ENCODE data around the gene GALNT9. TPM values are rescaled to one million over a fixed set of nuclear protein-coding genes. Genes with fewer than 3 reads are reported as not detected.

GALNT9 gene
- total and polyA plus RNA-seq, 9 donors: 0.12 to 21.9 (median 1.3) TPM; not detected in 1

- Histone ChIP-seq H3K27me3 (no peaks in the 10 kb centered on the region), H3K27ac (no peak overlapping the region), H3K4me1 (ENCODE audit: insufficient read depth) (no peaks in the 10 kb centered on the region), H3K9me3 (no peaks in the 10 kb centered on the region), H3K36me3 (no peaks in the 10 kb centered on the region), H3K4me3 (no peak overlapping the region)
- intact Hi-C loops (cut with DNase I): no loop called here
- DNase-seq: no peak
- no peak for TF ChIP-seq CTCF (IDR thresholded peaks at IDR 0.05)
- TF ChIP-seq EP300 (IDR thresholded peaks at IDR 0.05): no peak
- TF ChIP-seq POLR2A (IDR thresholded peaks at IDR 0.05): no peak
- WGBS, 3 donors: 80 to 86% (median 85%) methylated on average over 20 of the region's 20 CpGs
Measured at GRCh38 chr12:132338311-132338710, 8.9 kb upstream of the GALNT9 start.

DNA sequence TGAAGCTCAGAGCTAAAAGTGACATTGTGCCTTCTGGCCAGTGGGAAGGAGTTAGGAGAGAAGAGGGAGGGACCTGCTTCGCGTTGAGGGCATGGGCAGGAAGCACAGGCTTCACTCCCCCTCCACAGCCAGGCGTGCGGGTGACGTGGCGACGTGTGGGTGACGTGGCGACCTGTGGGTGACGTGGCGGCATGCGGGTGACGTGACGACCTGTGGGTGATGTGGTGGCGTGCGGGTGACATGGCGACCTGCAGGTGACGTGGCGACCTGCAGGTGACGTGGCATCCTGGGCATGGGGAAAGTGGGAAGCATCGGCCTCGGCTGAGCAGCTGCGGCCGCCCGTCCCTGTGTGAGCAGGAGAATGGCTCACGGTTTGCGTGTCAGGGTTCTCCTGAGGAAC lies 8.2 kb upstream of the GALNT9 start:
- 85 to 87% (median 86%) methylated on average over 27 of the region's 27 CpGs for WGBS, 3 donors
- no peaks in the 10 kb centered on the region for H3K36me3 ChIP-seq
- intact Hi-C loops (cut with DNase I): no loop called here
- H3K4me1 ChIP-seq (ENCODE audit: insufficient read depth): no peaks in the 10 kb centered on the region
- no peaks in the 10 kb centered on the region for H3K27me3 ChIP-seq
- TF ChIP-seq EP300 (IDR thresholded peaks at IDR 0.05) (no peak), POLR2A (IDR thresholded peaks at IDR 0.05) (no peak), CTCF (IDR thresholded peaks at IDR 0.05) (no peak)
- no peak overlapping the region for H3K4me3 ChIP-seq
- H3K9me3 ChIP-seq: no peaks in the 10 kb centered on the region
- no peak overlapping the region for H3K27ac ChIP-seq
- DNase-seq: no peak

DNA sequence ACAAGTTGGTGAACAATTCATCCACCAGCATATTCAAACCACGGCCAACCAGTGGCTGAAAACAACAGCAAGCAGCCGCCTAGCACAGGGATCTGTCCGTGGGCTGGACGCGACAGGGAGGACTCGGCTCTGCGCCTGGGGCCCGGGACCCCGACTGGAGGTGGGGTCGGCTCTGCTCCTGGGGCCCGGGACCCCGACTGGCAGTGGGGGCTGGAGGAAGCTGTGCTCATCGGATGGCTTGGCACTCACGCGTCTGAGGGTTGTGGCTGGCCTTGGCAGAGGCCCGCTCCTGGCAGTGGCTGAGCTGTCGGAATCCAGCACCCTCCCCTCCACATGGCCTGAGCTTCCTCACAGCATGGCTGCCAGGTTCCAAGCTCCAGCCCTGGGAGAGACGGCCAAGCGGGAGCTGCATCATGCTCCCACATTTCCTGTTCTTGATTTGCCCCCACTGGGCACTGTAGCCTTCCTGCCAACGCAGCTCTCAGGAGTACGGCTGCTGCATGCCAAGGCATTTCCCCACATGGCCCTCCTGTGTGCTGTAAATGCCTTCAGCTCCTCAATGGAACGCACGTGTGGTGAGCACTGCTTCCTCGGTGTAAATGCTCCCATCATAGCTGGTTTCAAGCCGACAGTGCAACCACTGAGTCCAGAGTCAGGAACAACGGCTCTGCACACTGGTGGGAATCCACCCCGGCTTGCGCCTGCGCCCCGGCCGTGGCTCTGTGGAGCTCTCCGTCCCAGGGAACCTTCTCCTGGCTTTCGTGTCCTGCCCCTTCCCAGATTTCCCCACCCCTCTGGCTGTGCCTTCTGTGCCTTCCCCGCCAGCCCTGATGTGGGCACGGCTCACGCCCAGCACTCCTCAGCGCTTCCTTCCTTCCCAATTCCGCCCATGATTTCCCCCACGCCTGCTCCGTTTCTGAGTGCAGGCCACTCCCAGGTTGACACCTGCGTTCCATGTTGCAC lies 7.3 kb upstream of the GALNT9 start:
- TF ChIP-seq CTCF (IDR thresholded peaks at IDR 0.05): no peak
- H3K4me3 ChIP-seq: no peak overlapping the region
- H3K36me3 ChIP-seq: no peaks in the 10 kb centered on the region
- no peaks in the 10 kb centered on the region for H3K4me1 ChIP-seq (ENCODE audit: insufficient read depth)
- no peaks in the 10 kb centered on the region for H3K27me3 ChIP-seq
- no peak overlapping the region for H3K27ac ChIP-seq
- no peaks in the 10 kb centered on the region for H3K9me3 ChIP-seq
- 84 to 87% (median 85%) methylated on average over 41 of the region's 41 CpGs for WGBS, 3 donors
- intact Hi-C loops (cut with DNase I): no loop called here
- no peak for DNase-seq

- H3K27me3 ChIP-seq: no peaks in the 10 kb centered on the region
- no peak overlapping the region for H3K4me3 ChIP-seq
Measured at GRCh38 chr12:132335179-132335756, 5.9 kb upstream of the GALNT9 start.

GRCh38 chr12:132333766-132334165 lies 4.4 kb upstream of the GALNT9 start:
- no peak overlapping the region for H3K4me3 ChIP-seq
- no peaks in the 10 kb centered on the region for H3K36me3 ChIP-seq
- no peak overlapping the region for H3K27ac ChIP-seq
- H3K27me3 ChIP-seq: no peaks in the 10 kb centered on the region
- intact Hi-C loops (cut with DNase I): no loop called here
- no peaks in the 10 kb centered on the region for H3K9me3 ChIP-seq
- DNase-seq: no peak
- peaks cover 3% of the 10 kb centered on the region for H3K4me1 ChIP-seq (ENCODE audit: insufficient read depth)
- TF ChIP-seq CTCF (IDR thresholded peaks at IDR 0.05) (no peak), POLR2A (IDR thresholded peaks at IDR 0.05) (no peak), EP300 (IDR thresholded peaks at IDR 0.05) (no peak)
- 67 to 75% (median 74%) methylated on average over 26 of the region's 26 CpGs for WGBS, 3 donors

More at GRCh38 chr12:132335179-132335756, 5.9 kb upstream of the GALNT9 start:
- TF ChIP-seq EP300 (IDR thresholded peaks at IDR 0.05) (no peak), POLR2A (IDR thresholded peaks at IDR 0.05) (no peak)
- 78 to 85% (median 81%) methylated on average over 11 of the region's 11 CpGs for WGBS, 3 donors
- H3K27ac ChIP-seq: no peak overlapping the region
- H3K9me3 ChIP-seq: no peaks in the 10 kb centered on the region
- no peaks in the 10 kb centered on the region for H3K36me3 ChIP-seq
- no peaks in the 10 kb centered on the region for H3K4me1 ChIP-seq (ENCODE audit: insufficient read depth)
- no peak for DNase-seq
- intact Hi-C loops (cut with DNase I): no loop called here

All from ovary (tissue), 9 donors.